GM12892 (cell line): ENCODE data around the gene STARD13.
A peak's percentile ranks its signal among the peaks of the same experiment; 100 is the strongest.
"Not testable (repeated sequence)": the region's sequence is repeated elsewhere in the genome, so short reads cannot be mapped to it uniquely, and the experiment has no call there.

Experiments used
- DNase-seq: peaks from one replicate; pipeline ENCODE4 v3.0.0; 2011; ENCODE audit not compliant: insufficient read length
- FAIRE-seq: peaks from 2 replicates; lab custom pipeline; 2011; peaks lifted over from hg19 to GRCh38; lab: Jason Lieb, UNC
- POLR2A ChIP-seq: IDR thresholded peaks from 2 replicates; pipeline ENCODE4 v1.6.1; 2011; ENCODE audit warnings: low read depth, low read length, control low read depth
- POLR2AphosphoS5 ChIP-seq: IDR thresholded peaks from 2 replicates; pipeline ENCODE4 v1.6.1; 2011; ENCODE audit warnings: low read depth, low read length, control low read depth
- TAF1 ChIP-seq: IDR thresholded peaks from 2 replicates; pipeline ENCODE4 v1.6.1; 2011; ENCODE audit warnings: low read depth, mild to moderate bottlenecking, control low read depth, low read length, borderline replicate concordance

The STARD13 gene

GRCh38 chr13:33181264-33181663 lies 104.3 kb downstream of the STARD13 start:
- FAIRE-seq (no peak), DNase-seq (no peak)
- no peak for TF ChIP-seq POLR2A
- no peak for TF ChIP-seq TAF1
- TF ChIP-seq POLR2AphosphoS5, result no peak

GRCh38 chr13:33180122-33180804 lies 105.3 kb downstream of the STARD13 start:
- no peak for FAIRE-seq

GRCh38 chr13:33179463-33179862 lies 106.1 kb downstream of the STARD13 start:
- TF ChIP-seq TAF1, result no peak
- no peak for TF ChIP-seq POLR2A
- no peak for TF ChIP-seq POLR2AphosphoS5
- DNase-seq (no peak), FAIRE-seq (no peak)

More at GRCh38 chr13:33180122-33180804, 105.3 kb downstream of the STARD13 start:
- no peak for DNase-seq
- TF ChIP-seq POLR2A (no peak), POLR2AphosphoS5 (no peak), TAF1 (no peak)

GRCh38 chr13:33178209-33178840 lies 107.2 kb downstream of the STARD13 start:
- DNase-seq, result no peak
- no peak for TF ChIP-seq TAF1
- TF ChIP-seq POLR2AphosphoS5, result no peak
- TF ChIP-seq POLR2A, result no peak
- FAIRE-seq, result peak; percentile 30

GRCh38 chr13:33177340-33178208 lies 108.0 kb downstream of the STARD13 start:
- not testable (repeated sequence) for FAIRE-seq

GRCh38 chr13:33176526-33176925 lies 109.0 kb downstream of the STARD13 start:
- FAIRE-seq (no peak), DNase-seq (no peak)
- no peak for TF ChIP-seq POLR2A
- TF ChIP-seq POLR2AphosphoS5, result no peak
- no peak for TF ChIP-seq TAF1

More at GRCh38 chr13:33177340-33178208, 108.0 kb downstream of the STARD13 start:
- DNase-seq, result not testable (repeated sequence)

GRCh38 chr13:33175991-33176390 lies 109.6 kb downstream of the STARD13 start:
- no peak for FAIRE-seq
- DNase-seq, result no peak

GRCh38 chr13:33174931-33175330 lies 110.6 kb downstream of the STARD13 start:
- TF ChIP-seq TAF1 (no peak), POLR2AphosphoS5 (no peak), POLR2A (no peak)
- FAIRE-seq, result no peak

More at GRCh38 chr13:33175991-33176390, 109.6 kb downstream of the STARD13 start:
- no peak for TF ChIP-seq POLR2A
- no peak for TF ChIP-seq POLR2AphosphoS5
- TF ChIP-seq TAF1, result no peak

GRCh38 chr13:33174491-33174890 lies 111.1 kb downstream of the STARD13 start:
- TF ChIP-seq POLR2A, result no peak
- no peak for TF ChIP-seq POLR2AphosphoS5
- no peak for TF ChIP-seq TAF1
- DNase-seq, result no peak
- FAIRE-seq, result no peak

More at GRCh38 chr13:33174931-33175330, 110.6 kb downstream of the STARD13 start:
- no peak for DNase-seq

- TF ChIP-seq POLR2A, result no peak
- TF ChIP-seq POLR2AphosphoS5, result no peak
- no peak for TF ChIP-seq TAF1
- DNase-seq, result no peak
- FAIRE-seq, result no peak
Measured at GRCh38 chr13:33172911-33173310, 112.6 kb downstream of the STARD13 start.

- no peak for TF ChIP-seq TAF1
- no peak for TF ChIP-seq POLR2A
- no peak for DNase-seq
- FAIRE-seq, result no peak
Measured at GRCh38 chr13:33172400-33172799, 113.2 kb downstream of the STARD13 start.
